ENCODE measurements around the gene MBD3L1.

Gene MBD3L1

GRCh38 chr19:8811315-8812172 lies 20.6 kb upstream of the MBD3L1 start:
- Histone ChIP-seq H4K20me1 (ENCODE audit: insufficient read depth, low read length) (no peaks in the 10 kb centered on the region), H3K36me3 (ENCODE audit: insufficient read depth, low read length) (peaks cover 83% of the 10 kb centered on the region), H3K4me2 (ENCODE audit: insufficient read depth, low read length) (no peak overlapping the region), H3K4me3 (ENCODE audit: low read depth in 1 of 2, low read length in 2 of 2) (no peak overlapping the region), H3K4me1 (ENCODE audit: insufficient read depth, low read length) (no peaks in the 10 kb centered on the region), H3K9me3 (ENCODE audit: insufficient read depth, low read length, severe bottlenecking) (peaks cover 85% of the 10 kb centered on the region), H2AFZ (ENCODE audit: low read depth, low read length) (no peak overlapping the region), H3K27me3 (ENCODE audit: insufficient read depth, low read length, poor library complexity) (no peaks in the 10 kb centered on the region), H3K9ac (ENCODE audit: low read depth, low read length) (no peak overlapping the region), H3K27ac (ENCODE audit: low read length) (no peak overlapping the region), H3K79me2 (ENCODE audit: insufficient read depth, low read length) (no peaks in the 10 kb centered on the region)
- DNase-seq (no peak), ATAC-seq (ENCODE audit: insufficient read depth, low read depth) (no peak)
- no peak for TF ChIP-seq CTCF (IDR thresholded peaks at IDR 0.05; ENCODE audit: borderline replicate concordance, extremely low read depth, low read length, poor library complexity, severe bottlenecking)
- TF ChIP-seq EZH2 (IDR thresholded peaks at IDR 0.05; ENCODE audit: borderline replicate concordance, low read depth, low read length, severe bottlenecking): no peak

- no peak for DNase-seq
- Histone ChIP-seq H3K4me1 (ENCODE audit: insufficient read depth, low read length) (no peaks in the 10 kb centered on the region), H3K79me2 (ENCODE audit: insufficient read depth, low read length) (no peaks in the 10 kb centered on the region), H3K4me2 (ENCODE audit: insufficient read depth, low read length) (no peak overlapping the region), H3K4me3 (ENCODE audit: low read depth in 1 of 2, low read length in 2 of 2) (no peak overlapping the region), H2AFZ (ENCODE audit: low read depth, low read length) (no peak overlapping the region), H3K9me3 (ENCODE audit: insufficient read depth, low read length, severe bottlenecking) (peaks cover 69% of the 10 kb centered on the region), H4K20me1 (ENCODE audit: insufficient read depth, low read length) (no peaks in the 10 kb centered on the region), H3K27ac (ENCODE audit: low read length) (no peak overlapping the region), H3K9ac (ENCODE audit: low read depth, low read length) (no peak overlapping the region), H3K36me3 (ENCODE audit: insufficient read depth, low read length) (peaks cover 90% of the 10 kb centered on the region), H3K27me3 (ENCODE audit: insufficient read depth, low read length, poor library complexity) (no peaks in the 10 kb centered on the region)
- no peak for ATAC-seq (ENCODE audit: insufficient read depth, low read depth)
- TF ChIP-seq CTCF (IDR thresholded peaks at IDR 0.05; ENCODE audit: borderline replicate concordance, extremely low read depth, low read length, poor library complexity, severe bottlenecking) (no peak), EZH2 (IDR thresholded peaks at IDR 0.05; ENCODE audit: borderline replicate concordance, low read depth, low read length, severe bottlenecking) (no peak)
Measured at GRCh38 chr19:8814176-8814575, 18.0 kb upstream of the MBD3L1 start.

GRCh38 chr19:8815780-8816179 lies 16.4 kb upstream of the MBD3L1 start:
- Histone ChIP-seq H3K4me3 (ENCODE audit: low read depth in 1 of 2, low read length in 2 of 2) (no peak overlapping the region), H2AFZ (ENCODE audit: low read depth, low read length) (no peak overlapping the region), H3K9me3 (ENCODE audit: insufficient read depth, low read length, severe bottlenecking) (peaks cover 57% of the 10 kb centered on the region), H3K36me3 (ENCODE audit: insufficient read depth, low read length) (peaks cover 98% of the 10 kb centered on the region), H3K4me1 (ENCODE audit: insufficient read depth, low read length) (no peaks in the 10 kb centered on the region), H4K20me1 (ENCODE audit: insufficient read depth, low read length) (no peaks in the 10 kb centered on the region), H3K27ac (ENCODE audit: low read length) (no peak overlapping the region), H3K27me3 (ENCODE audit: insufficient read depth, low read length, poor library complexity) (no peaks in the 10 kb centered on the region), H3K4me2 (ENCODE audit: insufficient read depth, low read length) (no peak overlapping the region), H3K9ac (ENCODE audit: low read depth, low read length) (no peak overlapping the region), H3K79me2 (ENCODE audit: insufficient read depth, low read length) (no peaks in the 10 kb centered on the region)
- DNase-seq (no peak), ATAC-seq (ENCODE audit: insufficient read depth, low read depth) (no peak)
- no peak for TF ChIP-seq EZH2 (IDR thresholded peaks at IDR 0.05; ENCODE audit: borderline replicate concordance, low read depth, low read length, severe bottlenecking)
- TF ChIP-seq CTCF (IDR thresholded peaks at IDR 0.05; ENCODE audit: borderline replicate concordance, extremely low read depth, low read length, poor library complexity, severe bottlenecking): no peak

All from DND-41 (cell line).